ENCODE data around the gene SLITRK3.
A peak's percentile ranks its signal among the peaks of the same experiment; 100 is the strongest.

The SLITRK3 gene

GRCh38 chr3:165206454-165207266 lies 10.5 kb upstream of the SLITRK3 start:
- Histone ChIP-seq H3K4me1 (ENCODE audit: insufficient read depth, poor library complexity, severe bottlenecking) (no peaks in the 10 kb centered on the region), H3K9me3 (ENCODE audit: severe bottlenecking) (no peaks in the 10 kb centered on the region), H3K4me3 (ENCODE audit: severe bottlenecking) (peak overlapping the region; percentile 17), H3K36me3 (ENCODE audit: low read depth) (no peaks in the 10 kb centered on the region), H3K27me3 (ENCODE audit: insufficient read depth, poor library complexity, severe bottlenecking) (peaks cover 5% of the 10 kb centered on the region), H3K27ac (ENCODE audit: poor library complexity, severe bottlenecking) (no peak overlapping the region)
- ATAC-seq (ENCODE audit: low read depth) (peak; percentile 96), DNase-seq (ENCODE audit: low spot score) (no peak)
- TF ChIP-seq CTCF (IDR thresholded peaks at IDR 0.05; ENCODE audit: poor library complexity, severe bottlenecking), result peak; percentile 96

GRCh38 chr3:165204445-165204844 lies 8.3 kb upstream of the SLITRK3 start:
- Histone ChIP-seq H3K4me3 (ENCODE audit: severe bottlenecking) (no peak overlapping the region), H3K36me3 (ENCODE audit: low read depth) (no peaks in the 10 kb centered on the region), H3K9me3 (ENCODE audit: severe bottlenecking) (no peaks in the 10 kb centered on the region), H3K27ac (ENCODE audit: poor library complexity, severe bottlenecking) (no peak overlapping the region), H3K27me3 (ENCODE audit: insufficient read depth, poor library complexity, severe bottlenecking) (peaks cover 11% of the 10 kb centered on the region), H3K4me1 (ENCODE audit: insufficient read depth, poor library complexity, severe bottlenecking) (no peaks in the 10 kb centered on the region)
- DNase-seq (ENCODE audit: low spot score), result no peak
- ATAC-seq (ENCODE audit: low read depth), result no peak
- TF ChIP-seq CTCF (IDR thresholded peaks at IDR 0.05; ENCODE audit: poor library complexity, severe bottlenecking), result no peak

GRCh38 chr3:165202995-165203394 lies 6.8 kb upstream of the SLITRK3 start:
- Histone ChIP-seq H3K4me3 (ENCODE audit: severe bottlenecking) (no peak overlapping the region), H3K4me1 (ENCODE audit: insufficient read depth, poor library complexity, severe bottlenecking) (no peaks in the 10 kb centered on the region), H3K9me3 (ENCODE audit: severe bottlenecking) (no peaks in the 10 kb centered on the region), H3K36me3 (ENCODE audit: low read depth) (no peaks in the 10 kb centered on the region), H3K27ac (ENCODE audit: poor library complexity, severe bottlenecking) (no peak overlapping the region), H3K27me3 (ENCODE audit: insufficient read depth, poor library complexity, severe bottlenecking) (peaks cover 26% of the 10 kb centered on the region)
- TF ChIP-seq CTCF (IDR thresholded peaks at IDR 0.05; ENCODE audit: poor library complexity, severe bottlenecking), result no peak
- ATAC-seq (ENCODE audit: low read depth), result no peak
- no peak for DNase-seq (ENCODE audit: low spot score)

- H3K4me3 ChIP-seq (ENCODE audit: severe bottlenecking), result no peak overlapping the region
- H3K27me3 ChIP-seq (ENCODE audit: insufficient read depth, poor library complexity, severe bottlenecking), result peaks cover 33% of the 10 kb centered on the region
- H3K4me1 ChIP-seq (ENCODE audit: insufficient read depth, poor library complexity, severe bottlenecking), result no peaks in the 10 kb centered on the region
- DNase-seq (ENCODE audit: low spot score) (no peak), ATAC-seq (ENCODE audit: low read depth) (no peak)
- H3K27ac ChIP-seq (ENCODE audit: poor library complexity, severe bottlenecking), result no peak overlapping the region
- H3K9me3 ChIP-seq (ENCODE audit: severe bottlenecking), result no peaks in the 10 kb centered on the region
- H3K36me3 ChIP-seq (ENCODE audit: low read depth), result no peaks in the 10 kb centered on the region
- TF ChIP-seq CTCF (IDR thresholded peaks at IDR 0.05; ENCODE audit: poor library complexity, severe bottlenecking), result no peak
Measured at GRCh38 chr3:165201964-165202363, 5.8 kb upstream of the SLITRK3 start.

GRCh38 chr3:165197481-165197800 lies 1.3 kb upstream of the SLITRK3 start:
- no peak for ATAC-seq (ENCODE audit: low read depth)
- H3K36me3 ChIP-seq (ENCODE audit: low read depth), result no peaks in the 10 kb centered on the region
- H3K4me1 ChIP-seq (ENCODE audit: insufficient read depth, poor library complexity, severe bottlenecking), result no peaks in the 10 kb centered on the region
- H3K27me3 ChIP-seq (ENCODE audit: insufficient read depth, poor library complexity, severe bottlenecking), result peaks cover 74% of the 10 kb centered on the region
- no peak overlapping the region for H3K4me3 ChIP-seq (ENCODE audit: severe bottlenecking)
- H3K9me3 ChIP-seq (ENCODE audit: severe bottlenecking), result no peaks in the 10 kb centered on the region
- TF ChIP-seq CTCF (IDR thresholded peaks at IDR 0.05; ENCODE audit: poor library complexity, severe bottlenecking), result no peak
- DNase-seq (ENCODE audit: low spot score), result no peak
- no peak overlapping the region for H3K27ac ChIP-seq (ENCODE audit: poor library complexity, severe bottlenecking)

Data from RWPE2 (cell line).